Measurements from ENCODE around the gene RNF150. TPM values are rescaled to one million over a fixed set of nuclear protein-coding genes. Genes with fewer than 3 reads are reported as not detected.

The RNF150 gene
- total RNA-seq, 1 experiment from 2014 or later, result 0.14 TPM

- H3K4me1 Mint-ChIP-seq (ENCODE audit: low read depth, unreplicated experiment), result no peaks in the 10 kb centered on the region
- TF ChIP-seq CTCF (IDR thresholded peaks at IDR 0.05; ENCODE audit: insufficient read depth in 1 of 2, low read depth in 1 of 2, low read length in 1 of 2, severe bottlenecking in 1 of 2, unreplicated experiment in 1 of 2), result no peak
- H3K9me3 Mint-ChIP-seq (ENCODE audit: unreplicated experiment), result no peaks in the 10 kb centered on the region
- no peaks in the 10 kb centered on the region for H3K36me3 Mint-ChIP-seq (ENCODE audit: insufficient read depth, unreplicated experiment)
- Histone ChIP-seq H3K4me3 (ENCODE audit: low read depth, low read length) (no peak overlapping the region), H3K9me3 (no peaks in the 10 kb centered on the region), H3K27me3 (replicated peaks; ENCODE audit: control insufficient read depth, insufficient read depth, low read length) (no peaks in the 10 kb centered on the region), H3K36me3 (ENCODE audit: control insufficient read depth, insufficient read depth, low read length) (no peaks in the 10 kb centered on the region), H3K4me1 (no peaks in the 10 kb centered on the region)
- no peak for DNase-seq
- ChIA-PET CTCF (no interaction called here), POLR2A (no interaction called here)
- H3K4me3 Mint-ChIP-seq (ENCODE audit: unreplicated experiment), result no peak overlapping the region
- H3K27me3 Mint-ChIP-seq (ENCODE audit: insufficient read depth, unreplicated experiment), result peaks cover 8% of the 10 kb centered on the region
- intact Hi-C loops (cut with micrococcal nuclease; ENCODE audit: unreplicated experiment), result loop anchor here (5.0 kb wide), 1 partner anchor 137 kb away; the partner anchor contains the start of gene RNF150
- BruUV-seq (replicated peaks), result no TSS peak
- no peak overlapping the region for H3K27ac Mint-ChIP-seq (ENCODE audit: unreplicated experiment)
Observed at GRCh38 chr4:140995058-140995457, 138.2 kb downstream of the RNF150 start.

GRCh38 chr4:140994015-140994414, 139.3 kb downstream of the RNF150 start:
- Mint-ChIP-seq H3K4me1 (ENCODE audit: low read depth, unreplicated experiment) (no peaks in the 10 kb centered on the region), H3K27ac (ENCODE audit: unreplicated experiment) (no peak overlapping the region), H3K27me3 (ENCODE audit: insufficient read depth, unreplicated experiment) (peaks cover 3% of the 10 kb centered on the region), H3K4me3 (ENCODE audit: unreplicated experiment) (no peak overlapping the region), H3K36me3 (ENCODE audit: insufficient read depth, unreplicated experiment) (no peaks in the 10 kb centered on the region), H3K9me3 (ENCODE audit: unreplicated experiment) (no peaks in the 10 kb centered on the region)
- intact Hi-C loops (cut with micrococcal nuclease; ENCODE audit: unreplicated experiment), result no loop called here
- no peaks in the 10 kb centered on the region for H3K9me3 ChIP-seq
- ChIA-PET POLR2A (no interaction called here), CTCF (no interaction called here)
- DNase-seq, result no peak
- no peak for TF ChIP-seq CTCF (IDR thresholded peaks at IDR 0.05; ENCODE audit: insufficient read depth in 1 of 2, low read depth in 1 of 2, low read length in 1 of 2, severe bottlenecking in 1 of 2, unreplicated experiment in 1 of 2)
- no TSS peak for BruUV-seq (replicated peaks)
- no peaks in the 10 kb centered on the region for H3K36me3 ChIP-seq (ENCODE audit: control insufficient read depth, insufficient read depth, low read length)
- no peaks in the 10 kb centered on the region for H3K27me3 ChIP-seq (replicated peaks; ENCODE audit: control insufficient read depth, insufficient read depth, low read length)
- no peaks in the 10 kb centered on the region for H3K4me1 ChIP-seq
- H3K4me3 ChIP-seq (ENCODE audit: low read depth, low read length), result no peak overlapping the region

GRCh38 chr4:140993370-140993769, 139.9 kb downstream of the RNF150 start:
- TF ChIP-seq CTCF (IDR thresholded peaks at IDR 0.05; ENCODE audit: insufficient read depth in 1 of 2, low read depth in 1 of 2, low read length in 1 of 2, severe bottlenecking in 1 of 2, unreplicated experiment in 1 of 2), result no peak
- no TSS peak for BruUV-seq (replicated peaks)
- no peaks in the 10 kb centered on the region for H3K4me1 Mint-ChIP-seq (ENCODE audit: low read depth, unreplicated experiment)
- Histone ChIP-seq H3K4me1 (no peaks in the 10 kb centered on the region), H3K36me3 (ENCODE audit: control insufficient read depth, insufficient read depth, low read length) (no peaks in the 10 kb centered on the region), H3K4me3 (ENCODE audit: low read depth, low read length) (no peak overlapping the region), H3K9me3 (no peaks in the 10 kb centered on the region), H3K27me3 (replicated peaks; ENCODE audit: control insufficient read depth, insufficient read depth, low read length) (no peaks in the 10 kb centered on the region)
- ChIA-PET POLR2A (no interaction called here), CTCF (no interaction called here)
- no peak overlapping the region for H3K4me3 Mint-ChIP-seq (ENCODE audit: unreplicated experiment)
- H3K9me3 Mint-ChIP-seq (ENCODE audit: unreplicated experiment), result no peaks in the 10 kb centered on the region
- intact Hi-C loops (cut with micrococcal nuclease; ENCODE audit: unreplicated experiment), result no loop called here
- H3K27me3 Mint-ChIP-seq (ENCODE audit: insufficient read depth, unreplicated experiment), result peaks cover 3% of the 10 kb centered on the region
- no peak for DNase-seq
- H3K36me3 Mint-ChIP-seq (ENCODE audit: insufficient read depth, unreplicated experiment), result no peaks in the 10 kb centered on the region
- no peak overlapping the region for H3K27ac Mint-ChIP-seq (ENCODE audit: unreplicated experiment)

Measured in Caco-2 (cell line).